Naive thymus-derived CD4-positive, alpha-beta T cell (primary cell): ENCODE results near the gene SLC12A5. TPM values are rescaled to one million over a fixed set of nuclear protein-coding genes. Genes with fewer than 3 reads are reported as not detected.
"Not testable (repeated sequence)": the region's sequence is repeated elsewhere in the genome, so short reads cannot be mapped to it uniquely, and the experiment has no call there.

Experiments used
- ATAC-seq: fragments of 150-1000 bp; cut with Tn5 transposase; 2 replicates; pipeline ENCODE4 v1.10.0; 2021; ENCODE audit warnings: mild to moderate bottlenecking, moderate library complexity
- CTCF ChIA-PET: fragments of 350-600 bp; sonication (Branson Sonifier 250); formaldehyde crosslinking; loops from one replicate; lab custom pipeline; 2021; ENCODE audit warnings: antibody characterized with exemption; lab: Charles Lee
- POLR2A ChIA-PET: fragments of 350-600 bp; sonication (Branson Sonifier 250); formaldehyde crosslinking; loops from one replicate; lab custom pipeline; 2021; ENCODE audit warnings: antibody characterized with exemption, inconsistent platforms; lab: Charles Lee
- DNase-seq, 9 donors: peaks; one replicate each; pipeline versions ENCODE4 v3.0.0 to v3.0.0-alpha.2; 2020 to 2022; ENCODE audit warnings: mixed read lengths in 1 of 9
- H3K27ac ChIP-seq: one replicate; pipeline ENCODE4 v1.7.0; 2013; ENCODE audit warnings: mild to moderate bottlenecking, low read depth, low read length, moderate library complexity
- H3K27me3 ChIP-seq, 2 donors: one replicate each; pipeline ENCODE4 v1.7.0; 2013; ENCODE audit warnings: low read length in 2 of 2, mild to moderate bottlenecking in 2 of 2, moderate library complexity in 2 of 2; ENCODE audit not compliant: control insufficient read depth in 2 of 2, insufficient read depth in 2 of 2
- H3K36me3 ChIP-seq, 3 experiments: 1 replicate in 2 of 3; 2 replicates in 1 of 3; pipeline ENCODE4 v1.7.0; 2013; ENCODE audit warnings: low read length in 3 of 3, mild to moderate bottlenecking in 3 of 3, moderate library complexity in 1 of 3; ENCODE audit not compliant: insufficient read depth in 3 of 3, control insufficient read depth in 2 of 3
- H3K4me1 ChIP-seq, 2 donors: one replicate each; pipeline ENCODE4 v1.7.0; 2013; ENCODE audit warnings: low read length in 2 of 2, mild to moderate bottlenecking in 2 of 2, moderate library complexity in 1 of 2; ENCODE audit not compliant: control insufficient read depth in 2 of 2, insufficient read depth in 2 of 2
- H3K4me3 ChIP-seq: 2 replicates; pipeline ENCODE4 v1.7.0; 2013; ENCODE audit warnings: mild to moderate bottlenecking, low read length
- H3K9me3 ChIP-seq, 3 experiments: 1 replicate in 2 of 3; 2 replicates in 1 of 3; pipeline ENCODE4 v1.7.0; 2013; ENCODE audit warnings: low read length in 3 of 3; ENCODE audit not compliant: control insufficient read depth in 2 of 3
- H3K27ac Mint-ChIP-seq, 9 donors: one replicate each; pipeline ENCODE4 v1.8.0; 2020 to 2022; ENCODE audit warnings: mixed read lengths in 9 of 9, mild to moderate bottlenecking in 8 of 9, moderate library complexity in 5 of 9, inconsistent platforms in 2 of 9
- H3K27me3 Mint-ChIP-seq, 5 donors: one replicate each; pipeline ENCODE4 v1.8.0; 2021 to 2022; ENCODE audit warnings: mixed read lengths in 5 of 5, mild to moderate bottlenecking in 1 of 5
- H3K36me3 Mint-ChIP-seq, 5 donors: one replicate each; pipeline ENCODE4 v1.8.0; 2020 to 2022; ENCODE audit warnings: mixed read lengths in 5 of 5, mild to moderate bottlenecking in 3 of 5, inconsistent platforms in 1 of 5
- H3K4me1 Mint-ChIP-seq, 7 donors: one replicate each; pipeline ENCODE4 v1.8.0; 2020 to 2022; ENCODE audit warnings: mixed read lengths in 7 of 7, mild to moderate bottlenecking in 3 of 7, inconsistent platforms in 1 of 7
- H3K4me3 Mint-ChIP-seq, 10 donors: one replicate each; pipeline ENCODE4 v1.8.0; 2020 to 2022; ENCODE audit warnings: mild to moderate bottlenecking in 10 of 10, mixed read lengths in 10 of 10, moderate library complexity in 6 of 10, inconsistent platforms in 2 of 10
- H3K9me3 Mint-ChIP-seq, 11 donors: one replicate each; pipeline ENCODE4 v1.8.0; 2020 to 2022; ENCODE audit warnings: mixed read lengths in 11 of 11, mild to moderate bottlenecking in 4 of 11, inconsistent platforms in 1 of 11, moderate library complexity in 1 of 11
- intact Hi-C, 2 donors: fragments of 100-400 bp; cut with micrococcal nuclease; formaldehyde crosslinking; loops; one replicate each; pipeline ENCODE4 v1.15.1; 2023
- polyA plus RNA-seq, 2 donors: library from polyadenylated mRNA; unstranded; fragments of 300-500 nt; fragmentation: Illumina TruSeq; gene quantifications; one replicate each; pipeline ENCODE4 v1.2.3, GENCODE V29; 2021
- total RNA-seq, 6 experiments: library from RNA in 5 of 6; stranded (reverse) in 5 of 6; gene quantifications; 1 replicate in 5 of 6; 2 replicates in 1 of 6; pipeline ENCODE4 v1.2.3 and lab custom pipeline; 2021 to 2026

SLC12A5 gene
- total and polyA plus RNA-seq, 7 experiments from 2014 or later, result not detected

DNA sequence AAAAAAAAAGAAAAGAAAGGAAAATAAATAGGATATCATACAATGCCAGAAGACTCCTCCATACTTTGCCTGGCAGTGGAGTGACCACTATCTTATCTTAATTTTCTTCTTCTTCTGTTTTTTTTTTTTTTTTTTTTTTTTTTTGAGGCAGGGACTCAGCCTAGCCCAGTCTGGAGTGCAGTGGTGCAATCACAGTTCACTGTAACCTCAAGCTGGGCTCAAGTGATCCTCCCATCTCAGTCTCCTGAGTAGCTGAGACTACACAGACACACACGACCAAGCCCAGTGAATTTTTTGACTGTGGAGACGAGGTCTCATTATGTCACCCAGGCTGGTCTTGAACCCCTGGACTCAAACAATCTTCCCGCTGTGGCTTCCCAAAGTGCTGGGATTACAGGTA lies 37.4 kb upstream of the SLC12A5 start:
- Histone ChIP-seq H3K36me3 (no peaks in the 10 kb centered on the region), H3K27me3 (no peaks in the 10 kb centered on the region), H3K9me3 (no peaks in the 10 kb centered on the region), H3K4me1 (peaks cover 0 to 7% of the 10 kb centered on the region in 2 donors), H3K27ac (no peak overlapping the region), H3K4me3 (no peak overlapping the region)
- ChIA-PET POLR2A (no interaction called here), CTCF (interaction anchor here (0.9 kb wide), 1 partner anchor 23 kb away, joined by 4 read pairs; no protein-coding TSS in a partner anchor)
- no peak overlapping the region for H3K4me3 Mint-ChIP-seq
- peaks cover 0 to 36% (median 5%) of the 10 kb centered on the region in 5 donors for H3K27me3 Mint-ChIP-seq
- no peaks in the 10 kb centered on the region for H3K9me3 Mint-ChIP-seq
- H3K36me3 Mint-ChIP-seq, result no peaks in the 10 kb centered on the region
- ATAC-seq (no peak), DNase-seq (no peak)
- H3K27ac Mint-ChIP-seq, result no peak overlapping the region
- H3K4me1 Mint-ChIP-seq, result peaks cover 7 to 22% (median 15%) of the 10 kb centered on the region in 7 donors
- intact Hi-C loops, result no loop called here

DNA sequence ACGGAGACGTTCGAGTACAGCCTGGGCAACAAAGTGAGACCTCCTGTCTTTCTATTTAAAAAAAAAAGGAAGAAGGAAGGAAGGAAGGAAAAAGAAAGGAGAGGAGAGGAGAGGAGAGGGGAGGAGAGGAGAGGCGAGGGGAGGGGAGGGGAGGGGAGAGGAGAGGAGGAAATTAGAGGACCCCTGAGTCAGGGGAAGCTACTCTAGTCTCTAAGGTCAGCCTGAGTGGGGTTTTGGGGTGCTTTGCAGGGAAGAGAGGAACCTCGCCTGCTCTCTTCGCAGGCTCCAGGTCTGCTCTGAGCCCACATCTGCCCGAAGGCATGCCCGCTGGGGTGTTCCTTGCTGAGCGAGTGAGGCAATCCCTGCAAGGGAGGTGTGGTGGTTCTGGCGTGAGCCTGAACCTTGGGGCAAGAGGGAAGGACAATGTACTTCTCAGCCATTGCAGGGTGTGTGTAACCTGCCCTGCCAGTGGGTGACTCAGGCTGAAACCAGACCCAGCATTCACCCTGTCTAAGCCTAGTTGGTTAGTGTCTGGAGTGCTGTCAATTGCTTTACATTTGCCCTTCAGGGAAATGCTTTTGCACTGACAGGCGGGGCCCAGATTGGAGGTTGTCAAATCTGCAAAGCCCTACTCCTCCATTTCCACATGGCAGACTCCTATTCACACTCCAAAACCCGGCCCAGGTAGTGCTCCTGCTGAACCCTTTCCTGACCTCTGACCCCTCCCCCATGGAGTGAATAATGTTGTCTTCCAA lies 35.6 kb upstream of the SLC12A5 start:
- Histone ChIP-seq H3K4me1 (peaks cover 5 to 24% of the 10 kb centered on the region in 2 donors), H3K4me3 (no peak overlapping the region), H3K27ac (no peak overlapping the region), H3K36me3 (no peaks in the 10 kb centered on the region), H3K9me3 (no peaks in the 10 kb centered on the region), H3K27me3 (no peaks in the 10 kb centered on the region)
- DNase-seq, result no peak
- peak; percentile 67 for ATAC-seq
- H3K36me3 Mint-ChIP-seq, result no peaks in the 10 kb centered on the region
- POLR2A ChIA-PET, result no interaction called here
- no peak overlapping the region for H3K4me3 Mint-ChIP-seq
- H3K4me1 Mint-ChIP-seq, result peaks cover 19 to 36% (median 32%) of the 10 kb centered on the region in 7 donors
- H3K27ac Mint-ChIP-seq, result peak overlapping the region in 1 of 9 donors; percentile 18
- peaks cover 0 to 1% (median 0%) of the 10 kb centered on the region in 11 donors for H3K9me3 Mint-ChIP-seq
- H3K27me3 Mint-ChIP-seq, result peaks cover 0 to 35% (median 5%) of the 10 kb centered on the region in 5 donors
- intact Hi-C loops, result no loop called here
- CTCF ChIA-PET, result no interaction called here

DNA sequence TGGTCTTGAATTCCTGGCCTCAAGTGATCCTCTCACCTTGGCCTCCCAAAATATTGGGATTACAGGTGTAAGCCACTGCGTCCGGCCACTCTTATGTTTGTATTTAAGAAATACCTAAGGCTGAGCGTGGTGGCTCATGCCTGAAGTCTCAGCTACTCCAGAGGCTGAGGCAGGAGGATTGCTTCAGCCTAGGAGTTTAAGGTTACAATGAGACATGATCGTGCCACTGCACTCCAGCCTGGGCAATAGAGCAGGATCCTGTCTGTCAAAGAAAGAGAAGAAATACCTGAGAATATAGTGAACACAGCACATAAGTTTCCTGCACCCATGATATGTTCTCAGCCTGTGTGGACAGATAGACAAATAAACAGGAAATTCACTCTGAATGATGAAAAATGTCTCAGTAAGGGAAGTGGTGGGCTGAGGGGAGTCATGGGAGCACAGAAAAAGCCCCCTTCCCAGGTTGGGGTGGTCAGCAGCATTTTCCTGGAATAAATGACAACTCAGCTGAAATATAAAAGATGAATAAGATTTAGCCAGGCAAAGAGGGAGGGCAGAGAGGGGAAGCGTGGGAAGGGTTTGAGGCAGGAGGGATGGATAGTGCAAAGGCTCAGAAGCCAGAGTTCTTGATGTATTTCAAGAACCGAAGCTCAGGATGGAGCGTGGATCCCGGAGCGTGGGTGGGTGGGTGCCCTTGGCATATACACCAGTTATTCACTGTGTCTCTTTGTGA lies 34.1 kb upstream of the SLC12A5 start:
- Mint-ChIP-seq H3K27ac (peak overlapping the region in 1 of 9 donors; percentile 8), H3K9me3 (peaks cover 0 to 1% (median 0%) of the 10 kb centered on the region in 11 donors), H3K4me3 (peak overlapping the region in 3 of 10 donors; percentile 1 to 20 (median 9)), H3K36me3 (no peaks in the 10 kb centered on the region), H3K4me1 (peaks cover 34 to 51% (median 47%) of the 10 kb centered on the region in 7 donors), H3K27me3 (peaks cover 0 to 22% (median 0%) of the 10 kb centered on the region in 5 donors)
- no peaks in the 10 kb centered on the region for H3K36me3 ChIP-seq
- no peak for DNase-seq
- H3K27ac ChIP-seq, result no peak overlapping the region
- peaks cover 17 to 39% of the 10 kb centered on the region in 2 donors for H3K4me1 ChIP-seq
- H3K9me3 ChIP-seq, result no peaks in the 10 kb centered on the region
- POLR2A ChIA-PET, result no interaction called here
- H3K4me3 ChIP-seq, result no peak overlapping the region
- intact Hi-C loops, result no loop called here
- CTCF ChIA-PET, result interaction anchor here (1.1 kb wide), 1 partner anchor 18 kb away, joined by 3 read pairs; no protein-coding TSS in a partner anchor
- no peak for ATAC-seq
- H3K27me3 ChIP-seq, result no peaks in the 10 kb centered on the region

DNA sequence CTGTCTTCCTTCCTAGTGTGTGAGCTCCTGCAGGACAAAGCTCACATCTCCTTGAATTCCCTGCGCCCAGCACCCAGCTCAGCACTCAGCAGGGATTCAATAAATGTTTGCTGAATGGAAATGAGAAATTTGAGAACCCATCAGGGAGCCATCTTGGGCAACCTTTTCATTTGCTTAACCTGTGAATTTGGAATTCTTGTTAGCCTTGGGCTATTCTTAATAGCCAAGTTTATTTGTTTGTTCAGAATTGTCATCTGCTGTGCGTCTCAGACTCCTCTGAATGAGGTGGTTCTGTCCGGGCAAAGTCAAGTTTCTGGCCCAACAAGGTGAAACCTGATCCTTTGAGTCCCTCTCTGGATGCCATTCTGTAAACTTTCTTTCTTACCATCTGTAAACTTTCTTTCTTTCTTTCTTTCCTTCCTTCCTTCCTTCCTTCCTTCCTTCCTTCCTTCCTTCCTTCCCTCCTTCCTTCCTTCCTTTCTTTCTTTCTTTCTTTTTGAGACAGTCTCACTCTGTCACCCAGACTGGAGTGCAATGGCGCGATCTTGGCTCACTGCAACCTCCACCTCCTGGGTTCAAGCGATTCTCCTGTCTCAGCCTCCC lies 33.4 kb upstream of the SLC12A5 start:
- peak overlapping the region in 2 of 9 donors; percentile 21 to 77 for H3K27ac Mint-ChIP-seq
- peaks cover 41 to 58% (median 53%) of the 10 kb centered on the region in 7 donors for H3K4me1 Mint-ChIP-seq
- H3K36me3 ChIP-seq, H3K27ac ChIP-seq, DNase-seq, H3K9me3 Mint-ChIP-seq, H3K36me3 Mint-ChIP-seq, H3K4me3 ChIP-seq, ATAC-seq, H3K27me3 ChIP-seq, H3K9me3 ChIP-seq, H3K4me3 Mint-ChIP-seq, POLR2A ChIA-PET, intact Hi-C loops: not testable (repeated sequence)
- H3K4me1 ChIP-seq, result peaks cover 22 to 46% of the 10 kb centered on the region in 2 donors
- peaks cover 0 to 19% (median 0%) of the 10 kb centered on the region in 5 donors for H3K27me3 Mint-ChIP-seq
- CTCF ChIA-PET, result interaction anchor here (0.6 to 1.1 kb wide), 2 partner anchors 18 to 704 kb away, joined by 3 read pairs; no protein-coding TSS in a partner anchor

DNA sequence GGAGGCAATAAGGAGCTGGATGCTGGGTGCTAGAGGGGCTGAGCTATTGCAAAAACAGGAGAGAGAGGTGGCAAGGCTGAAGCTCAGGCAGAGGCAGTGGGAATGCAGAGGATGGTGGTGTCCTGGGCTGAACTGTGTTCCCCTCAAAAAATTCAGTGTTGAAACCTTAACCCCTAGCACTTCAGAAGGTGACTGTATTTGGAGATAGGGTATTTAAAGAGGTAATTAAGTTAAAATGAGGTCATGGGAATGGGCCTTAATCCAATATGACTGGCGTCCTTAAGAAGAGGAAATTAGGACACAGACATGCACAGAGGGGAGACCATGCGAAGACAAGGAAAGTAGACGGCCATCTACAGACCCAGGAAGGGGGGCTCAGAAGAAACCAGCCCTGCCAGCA lies 31.8 kb upstream of the SLC12A5 start:
- Mint-ChIP-seq H3K4me3 (peak overlapping the region in 5 of 10 donors; percentile 23 to 80 (median 41)), H3K27ac (no peak overlapping the region), H3K27me3 (peaks cover 0 to 19% (median 0%) of the 10 kb centered on the region in 5 donors), H3K4me1 (peaks cover 42 to 73% (median 68%) of the 10 kb centered on the region in 7 donors), H3K36me3 (no peaks in the 10 kb centered on the region), H3K9me3 (peaks cover 0 to 1% (median 0%) of the 10 kb centered on the region in 11 donors)
- Histone ChIP-seq H3K27ac (no peak overlapping the region), H3K36me3 (no peaks in the 10 kb centered on the region), H3K9me3 (no peaks in the 10 kb centered on the region), H3K27me3 (no peaks in the 10 kb centered on the region), H3K4me1 (peaks cover 22 to 60% of the 10 kb centered on the region in 2 donors), H3K4me3 (no peak overlapping the region)
- intact Hi-C loops, result no loop called here
- ChIA-PET POLR2A (no interaction called here), CTCF (interaction anchor here (2.8 kb wide), 1 partner anchor 17 kb away, joined by 9 read pairs; no protein-coding TSS in a partner anchor)
- DNase-seq (no peak), ATAC-seq (no peak)

DNA sequence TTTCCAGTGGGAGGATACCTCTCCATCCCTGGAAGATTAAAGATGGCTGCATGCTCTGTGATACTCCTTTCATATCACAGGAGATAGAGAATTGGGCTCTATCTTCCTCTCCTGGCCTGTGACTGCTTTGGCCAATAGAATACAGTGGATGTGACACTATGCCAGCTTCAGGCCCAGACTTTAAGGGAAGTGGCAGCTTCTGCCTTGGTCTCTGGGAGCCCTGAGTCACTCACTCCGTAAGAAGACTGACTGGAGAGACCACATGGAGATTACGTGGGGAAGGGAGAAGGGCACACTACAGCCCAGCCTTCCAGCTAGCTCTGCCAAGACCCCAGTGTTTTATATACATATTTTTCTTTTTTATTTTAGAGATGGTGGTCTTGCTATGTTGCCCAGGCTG lies 30.7 kb upstream of the SLC12A5 start:
- POLR2A ChIA-PET, result no interaction called here
- Histone ChIP-seq H3K36me3 (no peaks in the 10 kb centered on the region), H3K27me3 (no peaks in the 10 kb centered on the region), H3K27ac (no peak overlapping the region), H3K9me3 (no peaks in the 10 kb centered on the region), H3K4me3 (no peak overlapping the region), H3K4me1 (peaks cover 22 to 60% of the 10 kb centered on the region in 2 donors)
- DNase-seq (no peak), ATAC-seq (peak; percentile 85)
- Mint-ChIP-seq H3K4me1 (peaks cover 42 to 78% (median 72%) of the 10 kb centered on the region in 7 donors), H3K27ac (peak overlapping the region in 3 of 9 donors; percentile 20 to 75 (median 33)), H3K4me3 (peak overlapping the region in 8 of 10 donors; percentile 13 to 81 (median 69)), H3K27me3 (peaks cover 0 to 13% (median 0%) of the 10 kb centered on the region in 5 donors), H3K36me3 (no peaks in the 10 kb centered on the region), H3K9me3 (peaks cover 0 to 1% (median 0%) of the 10 kb centered on the region in 11 donors)
- CTCF ChIA-PET, result interaction anchor here (0.6 to 2.8 kb wide), 4 partner anchors 8 to 16 kb away, joined by 3 to 9 read pairs (median 4); no protein-coding TSS in a partner anchor
- intact Hi-C loops, result no loop called here
